Middle frontal gyrus (tissue), 1 donor: ENCODE measurements around the gene OR7G2.

Source experiments
- DNase-seq: peaks from one replicate; pipeline ENCODE4 v3.0.0-alpha.2; 2015; ENCODE audit warnings: low spot score; ENCODE audit errors: extremely low spot score

Gene OR7G2

DNA sequence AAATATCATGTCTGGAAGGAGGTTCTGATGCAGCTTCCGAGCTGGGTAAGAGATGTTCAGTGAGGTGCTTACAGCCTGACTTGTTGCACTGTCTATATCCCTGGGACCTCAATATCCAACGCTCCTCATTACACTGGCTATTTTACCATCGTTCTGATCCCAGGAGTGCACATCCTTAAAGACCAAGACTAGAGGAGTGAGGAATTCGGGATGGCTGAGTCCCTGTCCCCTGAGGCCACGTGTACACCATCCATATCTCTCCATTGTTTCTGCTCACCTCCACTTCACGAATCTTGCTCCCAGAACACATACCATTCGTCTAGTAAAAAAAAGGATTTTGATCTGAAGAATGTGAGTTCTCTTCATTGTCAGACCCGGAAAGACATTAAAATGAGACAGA, at the start of gene OR7G2:
TSS of gene OR7G2 (minus strand) at position 101 of the 400 bp plus-strand sequence. CDS start 4,232 bp downstream, outside the sequence.
- no peak for DNase-seq

GRCh38 chr19:9156304-9156703, 49.0 kb upstream of the OR7G2 start:
- DNase-seq: no peak

- DNase-seq: no peak
Observed at GRCh38 chr19:9155591-9155990, 48.3 kb upstream of the OR7G2 start.

GRCh38 chr19:9151367-9151766, 44.1 kb upstream of the OR7G2 start:
- DNase-seq: no peak

GRCh38 chr19:9150650-9151049, 43.4 kb upstream of the OR7G2 start:
- no peak for DNase-seq

- DNase-seq: no peak
Observed at GRCh38 chr19:9149997-9150396, 42.7 kb upstream of the OR7G2 start.

- no peak for DNase-seq
Observed at GRCh38 chr19:9148697-9149096, 41.4 kb upstream of the OR7G2 start.

DNA sequence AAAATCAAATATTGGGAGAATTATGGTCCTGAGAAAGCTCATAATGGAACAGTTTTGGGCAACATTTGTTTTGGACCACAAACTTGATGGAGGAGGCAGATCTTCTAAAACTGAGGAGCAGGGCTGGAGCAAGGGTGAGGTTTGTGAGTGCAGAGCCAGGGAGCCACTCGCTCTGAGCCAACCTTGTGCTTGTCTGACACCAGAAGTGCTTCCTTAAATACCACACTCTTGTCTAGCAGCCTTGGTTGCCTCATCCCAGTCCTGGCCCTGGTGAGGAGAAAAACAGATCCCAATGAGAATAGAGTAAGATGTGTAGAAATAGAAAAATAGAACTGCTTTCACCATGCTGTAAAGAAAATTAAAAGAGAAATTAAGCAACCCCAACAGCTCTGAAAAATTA, 39.6 kb upstream of the OR7G2 start:
- no peak for DNase-seq

DNA sequence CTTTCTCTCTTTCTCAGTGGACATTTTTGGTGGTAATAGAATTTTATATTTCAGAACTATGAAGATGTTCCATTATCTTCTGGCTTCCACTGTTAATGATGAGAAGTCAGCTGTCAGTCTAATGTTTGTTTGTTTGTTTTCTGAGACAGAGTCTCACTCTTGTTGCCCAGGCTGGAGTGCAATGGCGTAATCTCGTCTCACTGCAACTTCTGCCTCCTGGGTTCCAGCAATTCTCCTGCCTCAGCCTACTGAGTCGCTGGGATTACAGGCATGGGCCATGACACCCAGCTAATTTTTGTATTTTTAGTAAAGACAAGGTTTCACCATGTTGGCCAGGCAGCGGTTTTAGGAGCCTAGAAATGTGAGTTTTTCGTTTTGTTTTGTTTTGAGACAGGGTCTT, 37.6 kb upstream of the OR7G2 start:
- no peak for DNase-seq

- peak; percentile 88 for DNase-seq
Observed at GRCh38 chr19:9140159-9140874, 33.0 kb upstream of the OR7G2 start, which contains the start of gene ZNF317. TSS of gene ZNF317 (plus strand) at chr19:9140397. CDS start at chr19:9156017, 15,620 bp downstream.

DNA sequence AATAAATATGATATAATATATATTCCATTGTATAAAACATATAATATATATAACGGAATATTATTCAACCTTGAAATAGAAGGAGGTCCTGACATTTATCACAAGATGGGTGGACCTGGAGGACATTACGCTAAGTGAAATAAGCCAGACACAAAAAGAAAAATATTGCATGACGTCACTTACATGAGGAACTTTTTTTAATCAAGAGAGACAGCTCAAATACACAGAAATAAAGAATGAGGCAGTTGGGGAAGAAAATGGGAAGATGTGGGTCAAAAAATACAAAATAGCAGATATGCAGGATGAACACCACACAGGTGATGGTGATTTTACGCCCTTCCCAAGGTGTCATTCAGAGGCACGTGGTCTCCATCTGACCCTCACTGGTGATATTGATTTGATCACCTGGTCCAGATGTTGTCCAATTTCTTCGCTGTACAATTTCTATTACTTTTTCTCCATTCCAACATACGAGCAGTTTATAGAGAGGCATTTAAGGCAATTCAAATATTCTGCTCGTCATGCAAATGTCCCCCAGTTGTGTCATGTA, 32.4 kb upstream of the OR7G2 start:
- DNase-seq: no peak

GRCh38 chr19:9132422-9132821, 25.1 kb upstream of the OR7G2 start:
- no peak for DNase-seq

DNA sequence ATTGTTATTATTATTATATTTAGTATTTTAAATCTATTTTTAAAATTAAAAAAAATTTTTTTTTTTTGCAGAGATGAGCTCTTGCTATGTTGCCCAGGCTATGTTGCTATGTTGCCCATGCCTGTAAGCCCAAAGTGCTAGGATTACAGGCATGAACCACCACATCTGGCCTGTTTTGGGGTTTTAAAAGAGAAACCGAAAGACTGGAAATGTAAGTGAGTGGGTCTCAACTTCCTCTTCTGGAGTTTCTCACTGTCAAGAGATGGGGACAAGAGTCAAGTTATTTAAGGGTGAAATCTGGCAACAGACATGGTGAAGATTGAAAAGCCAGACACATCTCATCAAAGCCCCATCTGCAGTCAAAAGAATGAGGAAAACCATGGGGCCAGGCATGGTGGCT, 23.7 kb upstream of the OR7G2 start:
- DNase-seq: no peak

GRCh38 chr19:9128171-9128570, 20.9 kb upstream of the OR7G2 start:
- DNase-seq: no peak

DNA sequence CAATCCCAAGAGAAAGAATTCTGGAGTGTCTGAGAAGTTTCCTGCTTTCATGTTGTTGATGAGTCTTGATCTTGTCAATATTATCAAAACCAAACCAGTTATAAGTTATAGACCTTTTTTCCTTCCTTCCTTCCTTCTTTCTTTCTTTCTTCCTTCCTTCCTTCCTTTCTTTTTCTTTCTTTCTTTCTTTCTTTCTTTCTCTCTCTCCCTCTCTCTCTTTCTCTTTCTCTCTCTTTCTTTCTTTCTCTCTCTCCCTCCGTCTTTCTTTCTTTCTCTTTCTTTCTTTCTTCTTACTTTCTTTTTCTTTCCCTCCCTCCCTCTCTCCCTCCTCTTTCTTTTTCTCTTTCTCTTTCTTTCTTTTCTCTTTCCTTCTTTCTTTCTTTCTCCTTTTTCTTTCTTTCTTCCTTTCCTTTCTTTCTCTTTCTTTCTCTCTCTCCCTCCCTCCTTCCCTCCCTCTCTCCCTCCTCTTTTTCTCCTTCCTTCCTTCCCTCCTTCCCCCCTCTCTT, 19.7 kb upstream of the OR7G2 start, which contains the start of gene OR7G3:
TSS of gene OR7G3 (minus strand) at position 51 of the 506 bp plus-strand sequence. CDS start at position 51, 0 bp downstream.
- no peak for DNase-seq

- no peak for DNase-seq
Observed at GRCh38 chr19:9116547-9116946, 9.3 kb upstream of the OR7G2 start.

- no peak for DNase-seq
Observed at GRCh38 chr19:9115307-9115813, 8.1 kb upstream of the OR7G2 start, which contains the start of gene OR7G1. TSS of gene OR7G1 (minus strand) at chr19:9115763. CDS start at chr19:9115763, 0 bp downstream.

DNA sequence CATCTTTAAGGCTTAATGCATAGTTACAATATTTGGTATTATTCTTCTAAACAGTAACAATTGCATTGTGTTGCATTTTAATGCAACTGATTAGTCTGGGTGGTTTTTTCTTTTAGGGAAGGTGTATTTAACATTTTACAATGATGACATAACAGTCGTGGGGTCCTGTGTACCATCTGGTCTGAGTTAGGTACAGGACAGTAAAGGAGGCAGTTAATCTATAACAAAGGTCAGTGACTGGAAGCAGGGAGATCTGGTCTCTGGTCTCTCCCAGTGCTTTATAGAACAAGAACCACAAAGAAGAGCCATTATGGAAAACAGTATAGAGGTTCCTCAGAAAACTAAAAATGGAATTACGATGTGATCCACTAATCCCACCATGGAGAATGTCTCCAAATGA, 2.7 kb upstream of the OR7G2 start:
- no peak for DNase-seq

- DNase-seq: no peak
Observed at GRCh38 chr19:9086761-9087160, 20.5 kb downstream of the OR7G2 start, which contains the start of gene OR1M1. TSS of gene OR1M1 (plus strand) at chr19:9087061. CDS start at chr19:9093245, 6,184 bp downstream.

DNA sequence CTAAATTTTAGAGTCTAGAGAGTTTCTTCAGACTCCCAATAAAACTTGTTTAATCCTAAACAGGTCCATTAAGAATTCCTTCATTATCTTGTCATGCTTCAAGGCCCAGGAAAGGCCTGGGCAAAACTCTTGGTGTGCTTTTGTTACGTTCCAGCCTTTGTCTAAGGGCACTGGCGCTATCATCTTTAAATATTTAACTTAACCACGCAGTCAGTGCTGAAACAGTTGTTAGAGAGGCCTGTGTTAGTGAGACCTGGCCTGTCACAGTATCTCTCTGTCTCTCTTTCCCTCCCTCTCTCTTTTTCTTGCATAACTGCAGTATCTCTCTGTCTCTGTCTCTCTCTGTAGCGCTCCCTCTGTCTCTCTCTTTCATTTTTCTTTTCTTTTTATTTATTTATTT, 28.6 kb downstream of the OR7G2 start:
- no peak for DNase-seq

DNA sequence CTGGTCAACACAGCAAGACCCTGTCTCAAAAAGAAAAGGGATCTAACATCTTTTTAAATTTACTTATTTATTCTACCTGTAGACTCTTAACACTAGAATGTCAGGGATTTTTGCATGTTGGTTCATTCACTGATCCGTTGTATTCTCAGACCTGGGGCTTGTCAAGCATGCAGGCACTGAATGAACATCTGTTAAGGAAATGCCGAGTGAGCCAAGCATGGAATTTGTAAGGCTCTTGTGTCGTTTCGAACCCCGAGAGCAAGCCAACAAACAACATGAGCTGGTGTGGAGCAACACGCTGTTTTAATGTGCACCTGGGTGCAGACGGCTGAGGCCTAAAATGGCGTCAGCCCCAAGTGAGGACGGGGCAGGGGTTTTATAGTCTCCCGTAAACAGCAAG, 30.4 kb downstream of the OR7G2 start:
- DNase-seq: no peak
